ENCODE measurements around the gene ATXN1. TPM values are rescaled to one million over a fixed set of nuclear protein-coding genes. Genes with fewer than 3 reads are reported as not detected.

The ATXN1 gene
- total RNA-seq, 1 donor: 45.3 TPM

DNA sequence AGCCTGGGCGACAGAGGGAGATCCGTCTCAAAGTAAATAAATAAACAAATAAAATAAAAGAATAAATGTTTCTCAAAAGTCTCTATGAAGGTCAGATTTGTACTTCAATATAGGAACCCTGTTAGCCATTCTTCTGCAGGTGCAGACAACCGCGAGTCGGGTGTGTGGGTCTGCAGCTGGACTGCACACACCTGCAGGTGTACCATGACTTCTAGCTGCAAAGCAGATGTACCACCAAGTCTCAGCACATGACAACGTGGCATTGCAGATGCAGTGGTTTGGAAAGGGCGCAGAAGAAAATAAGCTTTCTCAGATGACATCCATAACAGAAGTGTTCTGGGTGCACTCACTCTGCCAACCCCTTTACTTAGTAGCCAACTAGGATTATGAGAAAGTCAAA, 239.7 kb downstream of the ATXN1 start:
- TF ChIP-seq, protein P1, sequence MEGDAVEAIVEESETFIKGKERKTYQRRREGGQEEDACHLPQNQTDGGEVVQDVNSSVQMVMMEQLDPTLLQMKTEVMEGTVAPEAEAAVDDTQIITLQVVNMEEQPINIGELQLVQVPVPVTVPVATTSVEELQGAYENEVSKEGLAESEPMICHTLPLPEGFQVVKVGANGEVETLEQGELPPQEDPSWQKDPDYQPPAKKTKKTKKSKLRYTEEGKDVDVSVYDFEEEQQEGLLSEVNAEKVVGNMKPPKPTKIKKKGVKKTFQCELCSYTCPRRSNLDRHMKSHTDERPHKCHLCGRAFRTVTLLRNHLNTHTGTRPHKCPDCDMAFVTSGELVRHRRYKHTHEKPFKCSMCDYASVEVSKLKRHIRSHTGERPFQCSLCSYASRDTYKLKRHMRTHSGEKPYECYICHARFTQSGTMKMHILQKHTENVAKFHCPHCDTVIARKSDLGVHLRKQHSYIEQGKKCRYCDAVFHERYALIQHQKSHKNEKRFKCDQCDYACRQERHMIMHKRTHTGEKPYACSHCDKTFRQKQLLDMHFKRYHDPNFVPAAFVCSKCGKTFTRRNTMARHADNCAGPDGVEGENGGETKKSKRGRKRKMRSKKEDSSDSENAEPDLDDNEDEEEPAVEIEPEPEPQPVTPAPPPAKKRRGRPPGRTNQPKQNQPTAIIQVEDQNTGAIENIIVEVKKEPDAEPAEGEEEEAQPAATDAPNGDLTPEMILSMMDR (IDR thresholded peaks at IDR 0.05; ENCODE audit: insufficient read depth, low read depth, low read length): no peak
- DNase-seq (ENCODE audit: low read depth): no peak
- no peak overlapping the region for H3K4me3 ChIP-seq (ENCODE audit: low read depth, low read length)

GRCh38 chr6:16519265-16520242, 241.7 kb downstream of the ATXN1 start:
- TF ChIP-seq, protein P1 (IDR thresholded peaks at IDR 0.05; ENCODE audit: insufficient read depth, low read depth, low read length): no peak
- DNase-seq (ENCODE audit: low read depth): no peak
- H3K4me3 ChIP-seq (ENCODE audit: low read depth, low read length): no peak overlapping the region

DNA sequence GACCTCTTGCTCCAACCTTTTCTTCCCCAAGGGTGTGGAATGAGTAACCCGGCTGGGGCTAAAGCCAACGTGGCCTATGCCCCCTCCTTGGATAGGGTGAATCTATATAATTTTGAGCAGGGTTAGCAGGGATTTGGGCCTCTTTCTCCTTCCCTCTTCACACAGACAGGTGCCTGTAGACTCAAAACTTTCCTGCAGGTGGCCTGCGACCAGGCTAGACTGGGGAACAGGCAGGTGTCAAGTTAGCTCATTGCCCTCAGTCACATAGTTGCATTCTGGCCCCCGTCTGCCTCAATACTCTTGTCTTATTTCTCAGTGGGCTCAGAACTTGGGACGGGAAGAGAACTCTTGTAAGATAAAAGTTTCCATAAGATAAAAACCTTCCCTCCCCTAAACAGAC, 243.0 kb downstream of the ATXN1 start:
- TF ChIP-seq, protein P1 (IDR thresholded peaks at IDR 0.05; ENCODE audit: insufficient read depth, low read depth, low read length): no peak
- no peak for DNase-seq (ENCODE audit: low read depth)
- no peak overlapping the region for H3K4me3 ChIP-seq (ENCODE audit: low read depth, low read length)

DNA sequence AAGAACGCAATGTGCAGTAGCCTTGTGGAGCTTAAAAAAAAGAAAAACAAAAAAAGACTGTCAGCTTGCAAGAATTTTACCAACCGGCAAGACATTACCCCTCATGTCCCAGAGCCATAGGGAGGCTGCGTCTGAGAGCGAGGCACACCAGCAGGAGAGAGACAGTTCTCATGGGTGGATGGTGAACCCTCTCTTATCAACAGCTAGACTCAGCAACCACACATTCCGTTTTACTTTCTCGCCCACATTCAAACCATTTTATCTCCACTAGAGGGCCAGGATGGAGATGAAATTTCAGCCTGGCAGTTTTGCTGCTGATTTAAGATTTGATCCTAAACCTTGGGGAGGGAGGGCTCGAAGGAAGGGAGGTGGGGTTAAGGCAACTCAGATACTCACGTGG, 247.0 kb downstream of the ATXN1 start:
- TF ChIP-seq, protein P1 (IDR thresholded peaks at IDR 0.05; ENCODE audit: insufficient read depth, low read depth, low read length): peak; percentile 71
- no peak overlapping the region for H3K4me3 ChIP-seq (ENCODE audit: low read depth, low read length)
- DNase-seq (ENCODE audit: low read depth): peak; percentile 78

DNA sequence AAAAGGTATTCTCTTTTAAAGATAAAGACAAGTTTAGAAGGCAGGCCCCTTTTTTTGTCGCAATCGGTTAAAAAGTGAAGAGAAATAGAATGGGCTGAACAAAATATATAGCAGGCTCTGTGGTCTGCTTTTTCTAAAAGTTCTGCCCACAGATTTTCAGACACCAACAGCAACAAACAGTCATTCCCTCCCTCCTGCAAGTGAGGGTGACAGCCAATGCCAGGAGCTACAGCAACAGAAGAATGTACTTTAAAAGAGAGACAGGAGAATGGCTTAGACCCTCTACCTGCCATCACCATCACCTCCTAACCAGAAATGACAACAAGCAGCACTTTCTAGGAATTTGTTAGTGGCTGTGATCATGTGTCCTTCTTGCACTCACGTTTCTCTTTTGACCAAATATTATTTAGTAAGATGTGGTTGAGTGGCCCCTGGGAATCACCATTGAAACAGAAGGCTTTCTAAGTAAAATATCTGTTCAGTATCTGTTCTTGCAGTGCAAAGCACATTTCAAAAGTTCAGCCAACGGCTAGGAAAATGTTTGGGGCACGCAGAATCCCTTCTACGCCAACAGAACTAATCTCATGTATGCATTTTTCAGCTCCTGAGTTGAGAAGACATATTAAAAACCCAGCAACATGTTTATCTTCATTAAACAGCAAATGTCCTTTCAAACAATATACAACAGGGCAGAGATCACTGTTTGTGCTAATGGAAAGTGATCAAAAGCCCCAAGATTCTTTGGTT, 248.5 kb downstream of the ATXN1 start:
- TF ChIP-seq, protein P1 (IDR thresholded peaks at IDR 0.05; ENCODE audit: insufficient read depth, low read depth, low read length): no peak
- no peak for DNase-seq (ENCODE audit: low read depth)
- no peak overlapping the region for H3K4me3 ChIP-seq (ENCODE audit: low read depth, low read length)

GRCh38 chr6:16511723-16512489, 249.4 kb downstream of the ATXN1 start:
- TF ChIP-seq, protein P1 (IDR thresholded peaks at IDR 0.05; ENCODE audit: insufficient read depth, low read depth, low read length): no peak
- H3K4me3 ChIP-seq (ENCODE audit: low read depth, low read length): no peak overlapping the region
- DNase-seq (ENCODE audit: low read depth): peak; percentile 27
